PFSK-1 (cell line): ENCODE data around the gene FLCN.

Source experiments
- FOXP2 ChIP-seq: optimal IDR thresholded peaks from 2 replicates; pipeline ENCODE3; 2011; ENCODE audit warnings: borderline replicate concordance, control low read depth, inconsistent platforms; ENCODE audit not compliant: insufficient read depth; ENCODE audit errors: extremely low read length, extremely low read depth
- POLR2AphosphoS5 ChIP-seq: IDR thresholded peaks from 2 replicates; pipeline ENCODE4 v1.6.1; 2012; ENCODE audit warnings: low read depth, mild to moderate bottlenecking, control low read depth, low read length, moderate library complexity
- SIN3A ChIP-seq: IDR thresholded peaks from 2 replicates; pipeline ENCODE4 v1.6.1; 2012; ENCODE audit warnings: mild to moderate bottlenecking, low read length, moderate library complexity, borderline replicate concordance; ENCODE audit not compliant: insufficient read depth
- TAF1 ChIP-seq: IDR thresholded peaks from 2 replicates; pipeline ENCODE4 v1.6.1; 2012; ENCODE audit warnings: low read length, control low read depth, borderline replicate concordance; ENCODE audit not compliant: insufficient read depth
- TF ChIP-seq, protein P1 (sequence below), 2 experiments: IDR thresholded peaks; 2 replicates each; pipeline versions ENCODE4 v1.6.1 to v1.8.0; 2011 to 2012; ENCODE audit warnings: low read depth in 2 of 2, low read length in 2 of 2, control low read depth in 1 of 2, inconsistent platforms in 1 of 2, mild to moderate bottlenecking in 1 of 2, moderate library complexity in 1 of 2; ENCODE audit not compliant: insufficient read depth in 1 of 2

DNA sequence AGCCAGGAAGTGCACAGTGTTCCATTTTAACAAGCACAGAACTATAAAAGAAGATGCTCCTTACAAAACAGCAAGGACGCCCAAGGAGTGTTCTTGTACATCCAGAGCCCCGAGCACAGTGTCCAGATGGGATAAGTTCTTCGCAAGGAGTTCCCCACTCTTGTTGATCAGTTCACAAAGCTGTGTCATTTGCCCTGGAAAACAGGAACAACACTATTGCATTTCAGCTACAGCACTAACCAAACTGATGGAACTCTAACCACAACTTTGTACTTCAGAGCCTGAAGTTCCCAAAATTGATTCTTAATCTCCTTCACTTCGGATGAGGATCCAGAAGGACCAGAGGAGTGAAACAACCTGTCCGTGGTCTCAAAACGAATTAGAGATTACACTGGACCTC is 39.0 kb upstream of the FLCN start:
- TF ChIP-seq, protein P1, sequence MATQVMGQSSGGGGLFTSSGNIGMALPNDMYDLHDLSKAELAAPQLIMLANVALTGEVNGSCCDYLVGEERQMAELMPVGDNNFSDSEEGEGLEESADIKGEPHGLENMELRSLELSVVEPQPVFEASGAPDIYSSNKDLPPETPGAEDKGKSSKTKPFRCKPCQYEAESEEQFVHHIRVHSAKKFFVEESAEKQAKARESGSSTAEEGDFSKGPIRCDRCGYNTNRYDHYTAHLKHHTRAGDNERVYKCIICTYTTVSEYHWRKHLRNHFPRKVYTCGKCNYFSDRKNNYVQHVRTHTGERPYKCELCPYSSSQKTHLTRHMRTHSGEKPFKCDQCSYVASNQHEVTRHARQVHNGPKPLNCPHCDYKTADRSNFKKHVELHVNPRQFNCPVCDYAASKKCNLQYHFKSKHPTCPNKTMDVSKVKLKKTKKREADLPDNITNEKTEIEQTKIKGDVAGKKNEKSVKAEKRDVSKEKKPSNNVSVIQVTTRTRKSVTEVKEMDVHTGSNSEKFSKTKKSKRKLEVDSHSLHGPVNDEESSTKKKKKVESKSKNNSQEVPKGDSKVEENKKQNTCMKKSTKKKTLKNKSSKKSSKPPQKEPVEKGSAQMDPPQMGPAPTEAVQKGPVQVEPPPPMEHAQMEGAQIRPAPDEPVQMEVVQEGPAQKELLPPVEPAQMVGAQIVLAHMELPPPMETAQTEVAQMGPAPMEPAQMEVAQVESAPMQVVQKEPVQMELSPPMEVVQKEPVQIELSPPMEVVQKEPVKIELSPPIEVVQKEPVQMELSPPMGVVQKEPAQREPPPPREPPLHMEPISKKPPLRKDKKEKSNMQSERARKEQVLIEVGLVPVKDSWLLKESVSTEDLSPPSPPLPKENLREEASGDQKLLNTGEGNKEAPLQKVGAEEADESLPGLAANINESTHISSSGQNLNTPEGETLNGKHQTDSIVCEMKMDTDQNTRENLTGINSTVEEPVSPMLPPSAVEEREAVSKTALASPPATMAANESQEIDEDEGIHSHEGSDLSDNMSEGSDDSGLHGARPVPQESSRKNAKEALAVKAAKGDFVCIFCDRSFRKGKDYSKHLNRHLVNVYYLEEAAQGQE (IDR thresholded peaks at IDR 0.05; ENCODE audit: insufficient read depth in 1 of 2, low read depth in 2 of 2, low read length in 2 of 2): no peak
- no peak for TF ChIP-seq POLR2AphosphoS5
- no peak for TF ChIP-seq FOXP2
- no peak for TF ChIP-seq TAF1
- no peak for TF ChIP-seq SIN3A
